22Rv1 (cell line): Measurements from ENCODE around the gene CTCF.

ENCODE experiments used
- H3K27ac ChIP-seq: fragments of 450-650 bp; 2 replicates; pipeline ENCODE4 v1.5.1; 2017
- CTCF ChIP-seq: fragments of 450-650 bp; IDR thresholded peaks from 2 replicates; pipeline ENCODE4 v1.5.1; 2017; ENCODE audit warnings: mild to moderate bottlenecking
- ZFX ChIP-seq: fragments of 450-650 bp; IDR thresholded peaks from 2 replicates; pipeline ENCODE4 v1.6.1; 2017; ENCODE audit warnings: antibody characterized with exemption, borderline replicate concordance

Gene CTCF

GRCh38 chr16:67666559-67667452 lies 104.5 kb downstream of the CTCF start, which contains the start of the genes C16orf86 and ENKD1:
Gene C16orf86 (plus strand): TSS chr16:67666814. CDS start chr16:67666971, 157 bp downstream.
Gene ENKD1 (minus strand): TSS chr16:67666750. CDS start chr16:67666442, 308 bp downstream.
- H3K27ac ChIP-seq: peak within 1 kb of the TSS; percentile 80
- TF ChIP-seq ZFX (no peak), CTCF (no peak)

GRCh38 chr16:67667453-67667816 lies 105.1 kb downstream of the CTCF start:
- H3K27ac ChIP-seq: peak overlapping the region; percentile 80
- TF ChIP-seq ZFX (no peak), CTCF (no peak)

- TF ChIP-seq CTCF (peak; percentile 78), ZFX (no peak)
- peak overlapping the region; percentile 80 for H3K27ac ChIP-seq
These were observed 105.6 kb downstream of the CTCF start for GRCh38 chr16:67667817-67668494.

- TF ChIP-seq ZFX: no peak
- TF ChIP-seq CTCF: no peak
- H3K27ac ChIP-seq: peak overlapping the region; percentile 80; the same call in 1 of the 2 replicates
These were observed 106.3 kb downstream of the CTCF start for GRCh38 chr16:67668495-67669157.

- no peak overlapping the region for H3K27ac ChIP-seq
- no peak for TF ChIP-seq CTCF
- no peak for TF ChIP-seq ZFX
These were observed 107.3 kb downstream of the CTCF start for GRCh38 chr16:67669499-67670101.

- TF ChIP-seq CTCF: no peak
- TF ChIP-seq ZFX: no peak
- H3K27ac ChIP-seq: no peak overlapping the region
These were observed 110.0 kb downstream of the CTCF start for GRCh38 chr16:67672306-67672705.
